NCI-H1930 (cell line): ENCODE data around the gene DSPP.

Experiments used
- DNase-seq, 2 experiments: peaks; one replicate each; lab custom pipeline; 2025; lab: John Stamatoyannopoulos, UW

Gene DSPP

GRCh38 chr4:87631668-87632067 lies 23.3 kb downstream of the DSPP start:
- no peak for DNase-seq

- no peak for DNase-seq
These were observed 24.1 kb downstream of the DSPP start for GRCh38 chr4:87632469-87632868.

DNA sequence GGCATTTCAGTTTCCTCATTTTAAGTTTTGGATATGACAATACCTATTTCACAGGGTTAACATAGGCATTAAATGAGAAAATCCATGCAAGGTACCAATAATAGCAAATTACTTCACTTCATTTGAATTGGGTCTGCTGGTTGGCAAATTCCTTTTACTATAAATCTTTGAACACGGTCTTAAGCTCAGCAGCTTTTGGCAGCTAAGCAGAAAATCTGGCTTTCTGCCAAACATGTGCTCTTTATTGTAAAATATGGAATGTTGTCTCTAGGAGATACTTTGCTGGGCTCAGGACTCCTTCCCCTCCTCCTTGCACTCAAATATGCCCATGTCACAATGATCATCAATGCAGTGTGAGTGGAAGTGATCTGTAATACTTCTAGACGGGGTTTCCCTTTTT lies 24.9 kb downstream of the DSPP start:
- DNase-seq = no peak

GRCh38 chr4:87644286-87644685 lies 36.0 kb downstream of the DSPP start:
- DNase-seq = no peak

DNA sequence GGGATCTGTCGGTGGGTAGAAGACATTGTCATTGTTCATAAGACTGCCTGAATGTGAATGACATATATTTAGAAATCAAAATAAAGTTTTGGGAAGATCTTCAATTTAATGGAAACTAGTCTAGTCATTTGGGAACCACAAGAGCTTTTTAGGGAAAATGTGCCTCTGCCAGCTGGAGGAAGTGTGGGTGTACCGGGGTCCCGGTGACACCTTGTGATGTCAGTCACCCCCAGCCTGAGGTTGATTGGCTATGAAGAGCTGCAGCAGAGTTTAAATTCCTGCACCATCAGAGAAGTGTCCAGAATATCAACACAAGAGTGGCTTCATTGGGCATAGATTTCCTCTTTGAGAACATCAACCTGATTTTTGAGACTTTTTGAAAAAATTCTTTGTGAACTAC lies 41.7 kb downstream of the DSPP start, which contains the start of gene DMP1:
DMP1 (plus strand) TSS at position 301 of the 400 bp plus-strand sequence. CDS start 6,213 bp downstream, outside the sequence.
- DNase-seq = no peak

- no peak for DNase-seq
These were observed 42.6 kb downstream of the DSPP start for GRCh38 chr4:87650938-87651337.

- DNase-seq = no peak
These were observed 43.6 kb downstream of the DSPP start for GRCh38 chr4:87651941-87652340.

DNA sequence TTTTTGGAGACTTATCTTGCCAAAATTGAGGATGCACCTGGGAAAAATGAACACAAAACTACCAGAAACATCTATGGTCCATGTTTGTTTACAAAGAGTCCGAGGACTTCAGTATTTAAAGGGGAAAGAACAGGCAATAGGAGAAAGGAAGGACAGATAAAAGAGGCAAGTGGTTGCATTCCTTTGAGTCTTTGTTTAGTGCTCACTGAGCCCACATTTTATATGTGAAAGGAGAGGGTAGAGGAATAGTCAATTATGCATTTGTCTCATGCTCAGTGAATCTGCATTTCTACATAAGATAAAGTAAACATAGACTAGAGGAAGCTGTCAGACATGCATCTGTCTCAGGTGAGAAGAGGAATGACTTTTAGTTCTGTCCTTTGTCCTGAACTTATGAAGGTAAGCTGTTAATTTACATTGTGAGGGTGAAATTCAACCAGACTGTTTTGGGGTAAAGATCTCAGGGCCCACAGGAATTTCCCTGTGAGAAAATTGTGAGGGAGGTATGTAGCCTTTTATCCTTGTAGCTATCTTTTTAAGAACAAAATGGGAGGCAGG lies 46.2 kb downstream of the DSPP start:
- DNase-seq = no peak

DNA sequence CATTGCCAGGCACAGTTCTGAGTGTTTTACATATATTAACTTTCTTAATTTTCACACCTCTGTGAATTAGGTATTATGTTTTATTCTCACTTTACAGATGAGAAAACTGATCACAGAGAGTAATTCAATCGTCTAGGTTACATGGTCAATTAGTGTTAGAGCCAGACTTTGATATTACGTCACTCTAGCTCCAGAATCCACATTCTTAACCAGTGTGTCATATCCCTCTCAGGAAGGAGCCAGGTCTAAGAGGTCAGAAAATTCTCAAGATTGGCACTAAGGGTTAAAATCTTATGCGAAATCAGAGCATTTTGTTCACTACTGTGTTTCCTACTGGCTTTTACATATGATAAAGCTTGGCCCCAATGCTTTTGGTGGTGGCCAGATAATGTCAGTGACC lies 49.2 kb downstream of the DSPP start:
- DNase-seq = no peak

GRCh38 chr4:87659247-87659931 lies 51.1 kb downstream of the DSPP start:
- DNase-seq = no peak

GRCh38 chr4:87662871-87663270 lies 54.5 kb downstream of the DSPP start:
- DNase-seq = no peak
